ENCODE results near the gene FXYD2. TPM values are rescaled to one million over a fixed set of nuclear protein-coding genes. Genes with fewer than 3 reads are reported as not detected.

Gene FXYD2
- total and polyA plus RNA-seq, 5 experiments from 2014 or later = 11.9 to 61.6 (median 14.4) TPM

GRCh38 chr11:117852309-117852708, 27.8 kb upstream of the FXYD2 start:
- DNase-seq = no peak
- H3K27ac Mint-ChIP-seq = no peak overlapping the region
- H3K4me3 Mint-ChIP-seq = no peak overlapping the region
- peaks cover 4 to 7% (median 6%) of the 10 kb centered on the region in 4 donors for H3K4me1 Mint-ChIP-seq
- peaks cover 0 to 8% (median 3%) of the 10 kb centered on the region in 3 donors for H3K36me3 Mint-ChIP-seq
- peaks cover 0 to 13% (median 4%) of the 10 kb centered on the region in 5 donors for H3K27me3 Mint-ChIP-seq
- ATAC-seq = no peak
- H3K9me3 Mint-ChIP-seq = peaks cover 3 to 13% (median 9%) of the 10 kb centered on the region in 9 donors
- POLR2A ChIA-PET = no interaction called here

- DNase-seq (peak in 1 of 10 donors; percentile 9), ATAC-seq (no peak)
- H3K27me3 Mint-ChIP-seq = peaks cover 0 to 13% (median 2%) of the 10 kb centered on the region in 5 donors
- H3K4me1 Mint-ChIP-seq = peaks cover 4 to 7% (median 6%) of the 10 kb centered on the region in 4 donors
- peaks cover 0 to 8% (median 3%) of the 10 kb centered on the region in 3 donors for H3K36me3 Mint-ChIP-seq
- H3K9me3 Mint-ChIP-seq = peaks cover 3 to 13% (median 9%) of the 10 kb centered on the region in 9 donors
- H3K4me3 Mint-ChIP-seq = no peak overlapping the region
- no peak overlapping the region for H3K27ac Mint-ChIP-seq
- POLR2A ChIA-PET = interaction anchor here (0.7 kb wide), 1 partner anchor 350 kb away, joined by 3 read pairs; no protein-coding TSS in a partner anchor
These were observed 27.3 kb upstream of the FXYD2 start for GRCh38 chr11:117851852-117852251.

DNA sequence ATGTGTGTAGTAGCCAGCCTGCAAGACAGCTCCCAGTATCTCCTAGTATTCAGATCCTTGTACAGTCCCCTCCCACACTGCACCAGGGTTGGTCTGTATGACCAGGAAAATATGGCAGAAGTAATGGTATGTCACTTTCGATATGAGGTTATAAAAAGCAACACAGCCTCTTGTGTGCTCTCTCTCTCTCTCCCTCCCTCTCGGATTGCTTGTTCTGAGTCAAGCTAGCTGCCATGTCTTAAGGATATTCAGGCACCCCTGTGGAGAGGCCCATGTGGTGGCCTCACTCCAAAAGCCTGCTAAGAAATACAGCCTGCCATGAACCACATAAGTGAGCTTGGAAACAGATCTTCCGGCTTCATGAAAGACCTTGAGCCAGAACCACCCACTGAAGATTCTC, 26.6 kb upstream of the FXYD2 start:
- peaks cover 4 to 7% (median 6%) of the 10 kb centered on the region in 4 donors for H3K4me1 Mint-ChIP-seq
- peaks cover 3 to 13% (median 9%) of the 10 kb centered on the region in 9 donors for H3K9me3 Mint-ChIP-seq
- no peak overlapping the region for H3K4me3 Mint-ChIP-seq
- ATAC-seq (no peak), DNase-seq (no peak)
- peaks cover 0 to 8% (median 3%) of the 10 kb centered on the region in 3 donors for H3K36me3 Mint-ChIP-seq
- peaks cover 0 to 13% (median 2%) of the 10 kb centered on the region in 5 donors for H3K27me3 Mint-ChIP-seq
- POLR2A ChIA-PET = interaction anchor here (0.7 kb wide), 1 partner anchor 351 kb away, joined by 3 read pairs; no protein-coding TSS in a partner anchor
- no peak overlapping the region for H3K27ac Mint-ChIP-seq

GRCh38 chr11:117849781-117850414, 25.4 kb upstream of the FXYD2 start:
- Mint-ChIP-seq H3K9me3 (peaks cover 3 to 13% (median 9%) of the 10 kb centered on the region in 9 donors), H3K4me3 (no peak overlapping the region), H3K4me1 (peaks cover 4 to 7% (median 6%) of the 10 kb centered on the region in 4 donors), H3K27ac (no peak overlapping the region), H3K27me3 (peaks cover 0 to 10% (median 2%) of the 10 kb centered on the region in 5 donors), H3K36me3 (peaks cover 0 to 8% (median 3%) of the 10 kb centered on the region in 3 donors)
- ATAC-seq = no peak
- POLR2A ChIA-PET = no interaction called here
- DNase-seq = no peak

DNA sequence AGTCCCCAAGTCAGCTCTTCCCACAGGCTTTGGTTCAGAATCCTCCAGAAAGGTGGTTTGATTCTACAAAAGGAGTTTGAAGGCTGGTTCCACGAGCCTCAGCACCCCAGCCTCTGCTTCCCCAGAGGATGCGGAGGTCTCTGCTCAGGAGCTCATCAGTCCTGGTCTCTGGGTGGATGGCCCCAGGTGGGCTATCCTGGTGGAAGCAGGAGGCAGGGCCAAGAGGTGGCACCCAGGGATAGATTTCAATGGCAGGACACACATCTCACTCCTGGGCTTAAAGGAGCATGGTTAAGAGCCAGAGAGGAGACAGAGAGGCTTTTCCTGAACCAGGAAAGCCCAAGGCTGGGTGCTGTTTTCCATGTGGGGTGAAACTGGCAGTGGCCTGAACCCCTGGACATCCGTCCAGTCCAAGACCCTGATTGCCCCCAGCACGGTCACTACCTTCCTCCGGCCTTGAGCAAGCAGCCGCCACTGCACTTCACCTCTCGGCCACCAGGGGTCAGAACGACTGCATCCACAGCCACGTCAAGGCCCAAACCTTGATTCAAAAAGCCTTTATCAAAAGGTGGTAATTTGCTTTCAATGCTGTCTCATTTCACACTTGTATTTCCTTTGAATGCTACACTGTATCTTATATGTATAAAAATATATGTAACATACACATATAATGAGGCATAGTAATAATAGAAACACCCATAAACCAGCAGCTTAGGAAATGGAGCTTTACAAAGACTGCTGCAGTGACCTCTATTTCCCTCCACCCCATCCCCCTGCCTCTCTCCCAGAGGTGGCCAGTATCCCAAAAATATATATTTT, 19.3 kb upstream of the FXYD2 start:
- H3K4me1 Mint-ChIP-seq = peaks cover 0 to 10% (median 3%) of the 10 kb centered on the region in 4 donors
- POLR2A ChIA-PET = interaction anchor here (0.8 to 4.0 kb wide), 9 partner anchors 16 to 209 kb away, joined by 3 to 27 read pairs (median 4); partner anchors contain the start of gene IL10RA
- H3K27me3 Mint-ChIP-seq = no peaks in the 10 kb centered on the region
- no peaks in the 10 kb centered on the region for H3K36me3 Mint-ChIP-seq
- DNase-seq = peak; percentile 56 to 88 (median 77)
- H3K9me3 Mint-ChIP-seq = peaks cover 0 to 2% (median 0%) of the 10 kb centered on the region in 9 donors
- no peak overlapping the region for H3K4me3 Mint-ChIP-seq
- peak overlapping the region in 1 of 10 donors; percentile 43 for H3K27ac Mint-ChIP-seq
- peak; percentile 77 to 88 for ATAC-seq

DNA sequence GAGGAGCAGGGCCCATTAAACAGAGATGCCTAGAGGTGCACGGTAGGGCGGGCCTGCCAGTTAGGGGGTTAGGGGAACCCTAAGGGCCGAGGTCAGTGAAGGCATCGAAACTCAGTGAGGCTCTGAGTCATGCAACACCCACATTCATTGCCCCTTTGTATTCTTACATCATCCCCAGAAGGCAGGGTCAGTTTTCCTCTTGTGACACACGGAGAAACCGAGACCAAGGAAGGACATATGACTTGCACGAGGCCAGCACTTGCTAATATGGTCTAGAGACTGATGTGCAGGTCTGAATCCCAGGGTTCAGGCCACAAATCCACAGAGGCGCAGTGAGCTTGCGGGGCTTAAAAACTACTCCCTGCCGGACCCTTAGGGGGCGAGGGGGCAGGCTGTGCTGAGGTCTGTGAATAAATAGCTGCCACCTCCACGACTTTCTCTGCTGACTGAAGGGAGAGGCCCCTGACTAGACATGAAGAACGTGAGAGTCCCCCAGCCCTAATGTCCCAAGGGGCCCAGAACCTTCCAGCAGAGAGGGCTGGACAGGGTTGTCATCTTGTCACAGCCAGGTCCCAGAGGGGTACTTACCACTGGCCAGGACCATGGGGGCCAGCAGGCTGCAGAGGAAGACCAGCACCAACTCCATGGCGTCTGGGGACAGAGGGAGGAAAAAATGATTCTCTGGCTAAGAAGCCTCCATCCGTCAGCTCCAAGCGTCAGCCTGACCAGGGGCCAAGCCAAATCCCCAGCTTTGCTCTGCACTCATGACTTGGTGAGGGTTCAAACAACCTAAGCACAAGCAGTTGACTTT, 17.8 kb upstream of the FXYD2 start:
- DNase-seq = peak in 1 of 10 donors; percentile 7
- Mint-ChIP-seq H3K4me3 (no peak overlapping the region), H3K9me3 (no peaks in the 10 kb centered on the region), H3K27ac (peak overlapping the region in 3 of 10 donors; percentile 11 to 62 (median 13)), H3K27me3 (no peaks in the 10 kb centered on the region), H3K36me3 (no peaks in the 10 kb centered on the region), H3K4me1 (peaks cover 3 to 10% (median 5%) of the 10 kb centered on the region in 4 donors)
- POLR2A ChIA-PET = interaction anchor here (1.2 to 4.0 kb wide), 3 partner anchors 20 to 210 kb away, joined by 4 to 27 read pairs (median 5); no protein-coding TSS in a partner anchor
- no peak for ATAC-seq

- POLR2A ChIA-PET = interaction anchor here (4.0 kb wide), 1 partner anchor 211 kb away, joined by 27 read pairs; no protein-coding TSS in a partner anchor
These were observed 17.0 kb upstream of the FXYD2 start for GRCh38 chr11:117841551-117842031.

DNA sequence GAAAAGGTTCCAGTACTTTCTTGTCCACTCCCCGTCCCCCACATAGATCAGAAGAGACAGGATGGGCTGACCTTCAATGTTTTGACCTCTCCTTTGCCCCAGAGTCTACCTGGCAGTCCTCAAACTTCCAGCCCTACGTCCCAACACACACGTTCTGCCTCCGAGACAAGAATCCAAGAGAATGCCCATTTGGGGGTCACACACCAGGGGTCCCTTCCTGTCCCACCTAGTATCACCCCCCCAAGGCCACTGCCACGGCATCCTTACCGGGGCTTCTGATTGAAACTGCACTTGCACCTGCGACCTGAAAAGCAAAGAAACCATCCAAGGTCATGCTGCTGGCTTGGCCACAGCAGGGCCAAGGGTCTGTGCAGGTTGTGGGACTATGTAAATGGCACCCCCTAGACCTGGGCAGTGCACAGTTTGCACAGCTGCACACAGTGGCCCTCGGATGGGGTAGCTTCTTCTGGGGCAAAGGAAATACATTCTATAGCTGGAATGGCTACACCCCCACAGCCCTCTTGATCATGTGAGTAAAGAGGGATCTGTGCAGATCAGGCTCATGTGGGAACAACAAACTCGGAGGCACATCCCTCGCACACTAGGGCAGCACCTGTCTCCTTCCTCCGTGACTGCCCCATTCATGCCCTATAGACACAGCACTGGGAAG, 16.5 kb upstream of the FXYD2 start:
- Mint-ChIP-seq H3K27me3 (no peaks in the 10 kb centered on the region), H3K27ac (peak overlapping the region in 4 of 10 donors; percentile 18 to 65 (median 58)), H3K4me1 (peaks cover 3 to 12% (median 7%) of the 10 kb centered on the region in 4 donors), H3K4me3 (peak overlapping the region in 1 of 10 donors; percentile 54), H3K9me3 (no peaks in the 10 kb centered on the region), H3K36me3 (no peaks in the 10 kb centered on the region)
- ATAC-seq = no peak
- DNase-seq = peak in 1 of 10 donors; percentile 14
- POLR2A ChIA-PET = no interaction called here

More at GRCh38 chr11:117841551-117842031, 17.0 kb upstream of the FXYD2 start:
- H3K36me3 Mint-ChIP-seq = no peaks in the 10 kb centered on the region
- DNase-seq (peak in 1 of 10 donors; percentile 10), ATAC-seq (no peak)
- H3K27ac Mint-ChIP-seq = peak overlapping the region in 3 of 10 donors; percentile 8 to 55 (median 36)
- peaks cover 3 to 10% (median 7%) of the 10 kb centered on the region in 4 donors for H3K4me1 Mint-ChIP-seq
- H3K4me3 Mint-ChIP-seq = no peak overlapping the region
- no peaks in the 10 kb centered on the region for H3K9me3 Mint-ChIP-seq
- no peaks in the 10 kb centered on the region for H3K27me3 Mint-ChIP-seq

DNA sequence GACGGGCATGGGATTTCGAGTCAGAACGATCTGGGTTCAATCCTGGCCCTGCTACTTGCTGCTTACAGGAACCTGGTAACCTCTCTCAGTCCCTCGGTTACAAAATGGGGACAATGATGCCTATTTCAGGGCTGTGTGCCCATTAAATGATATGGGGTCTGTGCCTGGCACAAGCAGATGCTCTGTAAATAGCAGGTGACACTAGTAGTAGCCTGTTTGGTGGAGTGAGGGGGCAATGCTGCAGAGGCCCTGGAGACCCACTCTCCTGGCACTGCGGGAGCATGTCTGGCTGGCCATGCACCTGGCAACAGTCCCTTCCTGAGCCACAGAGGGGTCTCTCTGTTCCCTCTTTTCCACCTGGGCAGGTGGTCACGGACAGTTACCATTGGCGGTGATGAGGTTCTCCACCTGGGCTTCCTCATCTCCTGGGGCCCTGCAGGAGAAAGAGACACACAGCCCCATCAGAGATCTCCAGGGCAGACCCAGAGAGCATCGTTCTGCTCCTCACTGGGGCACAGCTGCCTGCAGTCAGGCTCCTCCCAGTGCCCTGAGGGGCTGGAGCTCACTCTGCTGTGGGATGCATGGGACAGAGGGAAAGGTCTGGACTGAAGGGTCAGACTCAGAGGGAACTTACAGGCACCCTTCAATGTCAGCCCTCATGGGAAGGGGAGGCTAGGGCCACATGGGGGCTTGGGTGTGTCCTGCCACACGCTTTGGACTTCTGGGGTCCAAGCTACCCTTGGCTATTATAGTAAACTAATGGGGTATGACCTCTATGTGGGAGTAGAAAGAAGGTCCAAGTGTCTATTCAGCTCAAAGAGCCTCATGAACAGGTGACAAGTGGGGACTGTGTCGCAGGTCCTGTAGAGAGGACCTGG, 15.6 kb upstream of the FXYD2 start:
- Mint-ChIP-seq H3K4me1 (peaks cover 3 to 12% (median 7%) of the 10 kb centered on the region in 4 donors), H3K9me3 (no peaks in the 10 kb centered on the region), H3K27ac (peak overlapping the region in 3 of 10 donors; percentile 18 to 79 (median 65)), H3K36me3 (no peaks in the 10 kb centered on the region), H3K27me3 (no peaks in the 10 kb centered on the region), H3K4me3 (peak overlapping the region in 1 of 10 donors; percentile 54)
- DNase-seq = peak in 1 of 10 donors; percentile 6
- POLR2A ChIA-PET = no interaction called here
- no peak for ATAC-seq

GRCh38 chr11:117839380-117839881, 14.9 kb upstream of the FXYD2 start:
- ATAC-seq = no peak
- Mint-ChIP-seq H3K36me3 (no peaks in the 10 kb centered on the region), H3K4me3 (no peak overlapping the region), H3K9me3 (no peaks in the 10 kb centered on the region), H3K27ac (peak overlapping the region in 1 of 10 donors; percentile 4), H3K27me3 (no peaks in the 10 kb centered on the region), H3K4me1 (peaks cover 3 to 12% (median 7%) of the 10 kb centered on the region in 4 donors)
- no peak for DNase-seq
- POLR2A ChIA-PET = interaction anchor here (1.0 kb wide), 1 partner anchor 10 kb away, joined by 3 read pairs; no protein-coding TSS in a partner anchor
